ENCODE results near the gene WIZ.

- no peak for TF ChIP-seq POLR2A (IDR thresholded peaks at IDR 0.05)
- TF ChIP-seq, protein P1, sequence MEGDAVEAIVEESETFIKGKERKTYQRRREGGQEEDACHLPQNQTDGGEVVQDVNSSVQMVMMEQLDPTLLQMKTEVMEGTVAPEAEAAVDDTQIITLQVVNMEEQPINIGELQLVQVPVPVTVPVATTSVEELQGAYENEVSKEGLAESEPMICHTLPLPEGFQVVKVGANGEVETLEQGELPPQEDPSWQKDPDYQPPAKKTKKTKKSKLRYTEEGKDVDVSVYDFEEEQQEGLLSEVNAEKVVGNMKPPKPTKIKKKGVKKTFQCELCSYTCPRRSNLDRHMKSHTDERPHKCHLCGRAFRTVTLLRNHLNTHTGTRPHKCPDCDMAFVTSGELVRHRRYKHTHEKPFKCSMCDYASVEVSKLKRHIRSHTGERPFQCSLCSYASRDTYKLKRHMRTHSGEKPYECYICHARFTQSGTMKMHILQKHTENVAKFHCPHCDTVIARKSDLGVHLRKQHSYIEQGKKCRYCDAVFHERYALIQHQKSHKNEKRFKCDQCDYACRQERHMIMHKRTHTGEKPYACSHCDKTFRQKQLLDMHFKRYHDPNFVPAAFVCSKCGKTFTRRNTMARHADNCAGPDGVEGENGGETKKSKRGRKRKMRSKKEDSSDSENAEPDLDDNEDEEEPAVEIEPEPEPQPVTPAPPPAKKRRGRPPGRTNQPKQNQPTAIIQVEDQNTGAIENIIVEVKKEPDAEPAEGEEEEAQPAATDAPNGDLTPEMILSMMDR (IDR thresholded peaks at IDR 0.05 in 8 of 11, conservative IDR thresholded peaks at IDR 0.05 in 3 of 11) = no peak
Observed at GRCh38 chr19:15397782-15398181, 52.0 kb downstream of the WIZ start.

Data from spleen (tissue), 7 donors.